ENCODE measurements around the gene SIAH1.
"Not testable (repeated sequence)": the region's sequence is repeated elsewhere in the genome, so short reads cannot be mapped to it uniquely, and the experiment has no call there.

Gene SIAH1

GRCh38 chr16:48409839-48410632 lies 24.8 kb upstream of the SIAH1 start:
- H3K4me3 ChIP-seq (ENCODE audit: low read length) = no peak overlapping the region
- TF ChIP-seq ZNF274 (IDR thresholded peaks at IDR 0.05; ENCODE audit: low read depth, low read length) = no peak

- TF ChIP-seq ZNF274 (IDR thresholded peaks at IDR 0.05; ENCODE audit: low read depth, low read length) = no peak
- H3K4me3 ChIP-seq (ENCODE audit: low read length) = no peak overlapping the region
Observed at GRCh38 chr16:48408688-48409087, 23.5 kb upstream of the SIAH1 start.

DNA sequence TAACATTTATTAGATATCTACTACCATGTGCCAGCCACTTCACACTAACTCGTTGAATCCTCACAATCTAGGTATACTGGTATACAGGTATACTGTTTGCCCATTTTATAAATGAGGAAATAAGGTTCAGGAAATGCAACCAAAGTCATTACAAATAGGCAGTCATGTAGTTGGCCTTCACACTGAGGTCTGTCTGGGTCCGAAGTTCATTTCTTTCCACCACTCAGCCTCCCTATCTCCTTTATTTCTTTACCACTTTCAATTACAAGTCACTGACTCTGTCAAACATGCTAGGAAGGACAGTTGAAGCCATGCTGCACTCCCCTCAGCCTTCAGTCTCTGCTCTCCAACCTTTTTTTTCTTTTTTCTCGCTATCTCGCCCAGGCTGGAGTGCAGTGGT lies 20.7 kb upstream of the SIAH1 start:
- H3K4me3 ChIP-seq (ENCODE audit: low read length) = no peak overlapping the region
- no peak for TF ChIP-seq ZNF274 (IDR thresholded peaks at IDR 0.05; ENCODE audit: low read depth, low read length)

DNA sequence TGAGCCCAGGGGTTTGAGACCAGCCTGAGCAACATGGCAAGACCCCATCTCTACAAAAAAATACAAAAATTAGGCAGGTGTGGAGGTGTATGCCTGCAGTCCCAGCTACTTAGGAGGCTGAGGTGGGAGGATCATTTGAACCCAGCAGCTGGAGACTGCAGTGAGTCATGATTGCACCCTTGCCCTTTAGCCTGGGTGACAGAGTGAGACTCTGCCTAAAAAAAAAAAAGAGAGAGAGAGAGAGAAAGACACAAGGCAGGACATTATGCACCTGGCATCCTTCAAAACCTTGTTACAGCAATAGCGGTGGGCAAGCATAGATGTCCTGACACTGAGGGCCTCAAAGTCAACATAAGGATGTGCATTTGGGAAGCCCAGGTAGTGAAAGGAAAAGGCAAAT lies 19.9 kb upstream of the SIAH1 start:
- TF ChIP-seq ZNF274 (IDR thresholded peaks at IDR 0.05; ENCODE audit: low read depth, low read length) = no peak
- H3K4me3 ChIP-seq (ENCODE audit: low read length) = no peak overlapping the region

DNA sequence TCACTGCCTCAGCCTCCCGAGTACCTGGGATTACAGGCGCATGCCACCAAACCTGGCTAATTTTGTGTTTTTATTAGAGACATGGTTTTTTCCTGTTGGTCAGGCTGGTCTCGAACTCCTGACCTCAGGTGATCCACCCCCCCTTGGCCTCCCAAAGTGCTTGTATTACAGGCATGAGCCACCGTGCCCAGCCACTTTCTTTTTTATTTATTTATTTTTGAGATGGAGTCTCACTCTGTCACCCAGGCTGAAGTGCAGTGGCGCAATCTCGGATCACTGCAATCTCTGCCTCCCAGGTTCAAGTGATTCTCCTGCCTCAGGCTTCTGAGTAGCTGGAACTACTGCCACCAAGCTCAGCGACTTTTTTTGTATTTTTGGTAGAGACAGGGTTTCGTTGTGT lies 17.3 kb upstream of the SIAH1 start:
- H3K4me3 ChIP-seq (ENCODE audit: low read length) = not testable (repeated sequence)

- TF ChIP-seq ZNF274 (IDR thresholded peaks at IDR 0.05; ENCODE audit: low read depth, low read length) = no peak
- H3K4me3 ChIP-seq (ENCODE audit: low read length) = no peak overlapping the region
Observed at GRCh38 chr16:48395375-48395774, 10.2 kb upstream of the SIAH1 start.

DNA sequence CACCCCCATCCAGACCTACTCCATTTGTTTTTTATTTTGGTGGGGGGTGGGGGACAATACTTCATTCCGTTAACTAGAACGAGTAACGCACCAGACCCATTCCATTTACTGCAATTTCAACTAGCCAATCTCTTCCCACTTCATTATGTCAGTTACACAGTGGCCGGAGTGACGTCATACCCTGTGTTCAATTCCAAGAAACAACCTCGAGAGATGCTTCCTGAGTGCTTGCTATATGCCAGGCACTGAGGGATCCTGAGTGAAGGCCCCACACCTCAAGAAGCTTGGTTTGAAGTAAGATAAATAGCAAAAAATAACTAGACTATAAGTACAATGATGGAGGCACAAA lies 9.1 kb upstream of the SIAH1 start:
- H3K4me3 ChIP-seq (ENCODE audit: low read length) = no peak overlapping the region
- no peak for TF ChIP-seq ZNF274 (IDR thresholded peaks at IDR 0.05; ENCODE audit: low read depth, low read length)

GRCh38 chr16:48393485-48394354 lies 8.5 kb upstream of the SIAH1 start:
- no peak for TF ChIP-seq ZNF274 (IDR thresholded peaks at IDR 0.05; ENCODE audit: low read depth, low read length)

DNA sequence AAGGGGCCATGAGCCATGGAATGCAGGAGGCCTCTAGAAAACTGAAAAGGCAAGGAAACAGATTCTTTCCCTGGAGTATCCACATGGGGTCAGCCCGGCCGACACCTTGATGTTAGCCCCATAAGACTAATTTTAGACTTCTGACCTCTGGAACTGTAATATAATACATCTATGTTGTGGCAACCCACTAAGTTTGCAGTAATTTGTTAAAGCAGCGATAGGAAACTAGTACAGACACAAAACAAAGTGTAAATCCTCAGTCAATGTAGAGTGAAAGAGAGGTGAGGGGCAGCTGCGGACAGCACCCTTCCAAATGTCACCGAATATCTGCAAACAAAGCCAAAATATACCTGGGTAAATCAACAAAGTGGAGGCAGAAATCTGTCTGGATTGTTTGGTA lies 7.2 kb upstream of the SIAH1 start:
- no peak for TF ChIP-seq ZNF274 (IDR thresholded peaks at IDR 0.05; ENCODE audit: low read depth, low read length)
- no peak overlapping the region for H3K4me3 ChIP-seq (ENCODE audit: low read length)

More at GRCh38 chr16:48393485-48394354, 8.5 kb upstream of the SIAH1 start:
- no peak overlapping the region for H3K4me3 ChIP-seq (ENCODE audit: low read length)

GRCh38 chr16:48386559-48387312 lies 1.5 kb upstream of the SIAH1 start:
- no peak overlapping the region for H3K4me3 ChIP-seq (ENCODE audit: low read length)
- no peak for TF ChIP-seq ZNF274 (IDR thresholded peaks at IDR 0.05; ENCODE audit: low read depth, low read length)

DNA sequence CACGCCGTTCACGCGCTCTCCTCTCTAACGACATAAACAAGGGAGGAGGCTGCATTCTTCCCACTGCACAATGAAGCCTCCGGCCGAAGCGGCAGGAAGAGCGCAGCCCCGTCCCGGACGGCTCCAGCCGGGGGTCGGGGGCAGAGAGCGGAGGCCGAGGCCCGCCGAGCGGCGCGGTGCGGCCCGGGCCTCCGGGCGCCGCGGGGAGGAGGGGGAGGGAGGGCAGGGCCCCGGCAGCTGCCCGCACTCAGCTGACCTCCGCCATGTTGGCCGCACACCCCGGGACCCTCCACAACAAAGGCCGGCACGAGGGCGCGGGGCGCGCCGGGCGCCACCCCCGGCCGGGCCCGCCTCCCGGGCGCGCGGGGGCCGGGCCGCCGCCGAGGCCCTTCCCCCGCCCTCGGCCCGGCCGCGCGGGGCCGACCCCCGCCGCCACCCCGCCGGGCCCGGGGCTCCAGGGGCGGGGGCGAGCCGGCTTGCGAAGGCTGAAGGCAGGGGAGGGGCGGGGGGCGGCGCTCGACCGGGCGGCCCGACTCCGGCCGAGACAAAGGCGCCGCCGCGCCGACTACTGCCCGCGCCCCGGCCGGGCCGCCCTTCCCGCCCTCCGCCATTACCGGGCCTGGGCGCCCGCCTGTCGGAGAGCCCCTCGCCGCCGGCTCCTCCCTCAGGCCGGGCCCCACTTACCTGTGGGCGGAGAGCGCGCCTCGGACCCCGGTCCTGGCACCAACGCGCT lies 527 bp downstream of the SIAH1 start:
- TF ChIP-seq ZNF274 (IDR thresholded peaks at IDR 0.05; ENCODE audit: low read depth, low read length) = no peak
- peak overlapping the region; percentile 100 for H3K4me3 ChIP-seq (ENCODE audit: low read length)

- peak overlapping the region; percentile 100 for H3K4me3 ChIP-seq (ENCODE audit: low read length)
- no peak for TF ChIP-seq ZNF274 (IDR thresholded peaks at IDR 0.05; ENCODE audit: low read depth, low read length)
Observed at GRCh38 chr16:48383877-48384519, 1.2 kb downstream of the SIAH1 start.

Measured in GM08714 (cell line).